Measurements from ENCODE around the gene BCL2L15.

- TF ChIP-seq EZH2 (IDR thresholded peaks at IDR 0.05; ENCODE audit: low read length, missing control alignments), result no peak
- peak; percentile 66 to 68 for TF ChIP-seq CTCF (conservative IDR thresholded peaks at IDR 0.05 in 1 of 2, IDR thresholded peaks at IDR 0.05 in 1 of 2; ENCODE audit: low read depth in 1 of 2, low read length in 2 of 2)
These were observed 17.5 kb upstream of the BCL2L15 start, which contains the start of the genes AP4B1 and DCLRE1B for GRCh38 chr1:113904674-113905434.
